IPS-20b (cell line): Measurements from ENCODE around the gene COL27A1.

ENCODE experiments used
- H3K27ac ChIP-seq: one replicate; pipeline ENCODE4 v1.5.1; 2013; ENCODE audit warnings: low read length
- H3K27me3 ChIP-seq: 2 replicates; pipeline ENCODE4 v1.6.1; 2013; ENCODE audit warnings: mild to moderate bottlenecking, low read length, inconsistent platforms; ENCODE audit not compliant: insufficient read depth
- H3K36me3 ChIP-seq: 2 replicates; pipeline ENCODE4 v1.6.1; 2013; ENCODE audit warnings: low read depth, mild to moderate bottlenecking, inconsistent platforms, low read length, moderate library complexity; ENCODE audit not compliant: insufficient read depth
- H3K4me1 ChIP-seq: 2 replicates; pipeline ENCODE4 v1.6.1; 2013; ENCODE audit warnings: mild to moderate bottlenecking, control low read depth, inconsistent platforms, low read length, moderate library complexity; ENCODE audit not compliant: insufficient read depth
- H3K4me3 ChIP-seq: 2 replicates; pipeline ENCODE4 v1.5.1; 2013; ENCODE audit warnings: mild to moderate bottlenecking, low read length, inconsistent platforms
- H3K9ac ChIP-seq: 2 replicates; pipeline ENCODE4 v1.6.1; 2013; ENCODE audit warnings: low read depth, mild to moderate bottlenecking, inconsistent platforms, low read length, moderate library complexity
- H3K9me3 ChIP-seq: 2 replicates; pipeline ENCODE4 v1.6.1; 2013; ENCODE audit warnings: mild to moderate bottlenecking, low read depth, low read length, inconsistent platforms; ENCODE audit not compliant: insufficient read depth

COL27A1 gene

DNA sequence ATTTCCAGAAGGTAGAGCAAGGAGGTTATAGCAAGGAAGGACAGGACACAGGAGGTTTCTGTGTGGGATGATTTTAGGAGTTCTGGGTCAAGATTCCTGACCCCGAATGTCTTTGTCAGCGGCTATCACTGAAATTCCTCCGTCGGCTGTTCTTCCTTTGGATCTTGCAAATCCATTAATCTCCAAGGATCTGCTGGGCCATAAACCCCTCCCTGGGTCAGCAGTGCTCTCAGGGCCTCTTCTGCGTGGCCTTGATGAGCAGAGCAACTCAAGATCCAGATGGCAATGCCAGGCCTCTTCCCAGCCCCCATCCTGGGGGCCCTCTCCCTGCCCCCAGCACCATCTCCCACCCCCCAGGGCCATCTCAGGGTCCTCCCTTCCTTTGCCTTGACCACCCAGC, 16.3 kb upstream of the COL27A1 start:
- Histone ChIP-seq H3K9me3 (no peaks in the 10 kb centered on the region), H3K4me3 (no peak overlapping the region), H3K9ac (no peak overlapping the region), H3K36me3 (no peaks in the 10 kb centered on the region), H3K27ac (no peak overlapping the region), H3K4me1 (no peaks in the 10 kb centered on the region), H3K27me3 (no peaks in the 10 kb centered on the region; the same call in 1 of the 2 replicates)

- no peaks in the 10 kb centered on the region for H3K4me1 ChIP-seq
- H3K4me3 ChIP-seq = no peak overlapping the region
- no peaks in the 10 kb centered on the region for H3K36me3 ChIP-seq
- peaks cover 9% of the 10 kb centered on the region for H3K27me3 ChIP-seq
- H3K9ac ChIP-seq = no peak overlapping the region
- H3K9me3 ChIP-seq = no peaks in the 10 kb centered on the region
- no peak overlapping the region for H3K27ac ChIP-seq
Observed at GRCh38 chr9:114140401-114140800, 14.9 kb upstream of the COL27A1 start.

GRCh38 chr9:114140850-114141249, 14.5 kb upstream of the COL27A1 start:
- Histone ChIP-seq H3K9me3 (no peaks in the 10 kb centered on the region), H3K4me1 (no peaks in the 10 kb centered on the region), H3K27ac (no peak overlapping the region), H3K36me3 (no peaks in the 10 kb centered on the region), H3K4me3 (no peak overlapping the region), H3K9ac (no peak overlapping the region), H3K27me3 (peaks cover 9% of the 10 kb centered on the region)

DNA sequence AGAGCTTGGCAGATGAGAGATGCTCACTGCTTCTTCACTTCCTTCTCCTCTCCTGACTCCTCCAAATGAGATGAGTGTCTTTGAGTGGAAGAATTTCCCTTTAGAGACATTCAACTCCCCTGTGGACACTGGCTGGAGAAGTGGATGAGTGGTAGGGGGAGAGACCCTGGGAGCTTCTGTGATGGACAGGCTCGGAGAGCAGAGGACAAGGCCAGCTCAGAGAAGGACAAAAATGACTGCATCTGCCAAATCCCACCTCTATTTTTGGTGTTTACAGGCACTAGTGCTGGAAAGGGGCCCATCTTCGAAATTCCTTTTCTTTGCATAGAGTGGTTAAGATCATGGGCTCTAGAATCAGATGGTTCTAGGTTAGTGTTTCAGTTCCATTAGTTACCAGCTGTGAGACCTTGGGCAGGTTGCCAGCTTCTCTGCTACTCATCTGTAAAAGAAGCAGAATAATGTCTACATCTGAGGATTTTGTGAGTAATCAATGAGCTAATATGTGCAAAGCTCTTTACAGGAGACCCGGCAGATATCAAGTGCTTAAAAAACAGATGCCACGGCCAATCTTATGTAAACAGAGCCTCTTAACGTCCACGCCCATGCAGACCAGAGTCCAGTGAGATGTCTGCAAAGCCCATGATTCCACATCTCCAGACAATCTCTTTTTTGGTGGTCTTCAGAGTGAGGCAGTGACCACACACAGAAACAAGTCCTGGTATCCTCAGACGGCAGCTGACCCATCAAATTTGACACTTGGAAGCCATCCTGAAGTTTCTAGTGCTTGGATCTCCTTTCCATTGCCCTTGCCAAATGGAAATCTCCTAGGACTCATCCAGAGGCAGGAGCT, 13.6 kb upstream of the COL27A1 start:
- Histone ChIP-seq H3K27me3 (peaks cover 9% of the 10 kb centered on the region), H3K9me3 (no peaks in the 10 kb centered on the region), H3K9ac (no peak overlapping the region), H3K4me3 (no peak overlapping the region), H3K4me1 (no peaks in the 10 kb centered on the region), H3K27ac (no peak overlapping the region), H3K36me3 (no peaks in the 10 kb centered on the region)

DNA sequence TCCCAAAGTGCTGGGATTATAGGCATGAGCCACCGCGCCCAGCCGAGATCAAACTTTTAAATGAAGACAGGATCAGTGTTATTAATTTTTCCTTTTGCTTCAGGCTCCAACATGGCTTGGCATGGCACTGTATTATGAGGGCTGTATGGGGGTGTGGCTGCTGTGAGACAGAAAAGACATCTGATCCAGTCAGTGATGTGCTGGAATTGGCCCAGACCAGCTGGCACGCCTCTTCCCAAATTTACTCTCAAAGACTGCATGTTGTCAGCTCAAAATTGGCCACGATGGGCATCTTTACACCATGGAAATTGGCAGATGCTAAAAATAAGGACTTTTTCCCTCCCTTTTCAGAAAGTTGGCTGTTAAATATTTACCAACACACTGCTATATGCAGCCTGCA, 12.1 kb upstream of the COL27A1 start:
- Histone ChIP-seq H3K9ac (no peak overlapping the region), H3K27me3 (peaks cover 9% of the 10 kb centered on the region)

DNA sequence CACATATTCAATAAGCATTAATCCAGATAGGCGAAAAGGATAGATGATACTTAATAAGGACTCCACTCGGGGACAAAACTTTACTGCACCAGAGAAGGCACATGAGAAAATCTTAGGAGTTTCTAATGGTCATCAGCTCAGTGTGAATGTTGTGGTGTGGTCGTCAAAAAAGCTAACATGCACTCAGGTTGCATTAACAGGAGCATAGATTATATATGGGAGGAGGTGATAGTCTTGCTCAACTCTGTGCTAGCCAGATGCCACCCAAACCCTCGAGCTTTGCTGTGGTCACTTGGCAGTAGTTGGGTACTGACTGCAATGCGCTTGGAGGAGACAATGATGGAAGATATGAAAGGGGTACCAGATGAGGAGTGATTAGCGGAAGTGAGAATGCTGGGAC, 8.6 kb upstream of the COL27A1 start:
- peaks cover 16% of the 10 kb centered on the region for H3K27me3 ChIP-seq
- no peak overlapping the region for H3K4me3 ChIP-seq
- no peaks in the 10 kb centered on the region for H3K36me3 ChIP-seq
- no peak overlapping the region for H3K9ac ChIP-seq
- no peaks in the 10 kb centered on the region for H3K9me3 ChIP-seq
- no peaks in the 10 kb centered on the region for H3K4me1 ChIP-seq
- H3K27ac ChIP-seq = no peak overlapping the region

More for the DNA sequence above, 12.1 kb upstream of the COL27A1 start:
- H3K36me3 ChIP-seq = no peaks in the 10 kb centered on the region
- no peak overlapping the region for H3K27ac ChIP-seq
- H3K4me1 ChIP-seq = no peaks in the 10 kb centered on the region
- no peak overlapping the region for H3K4me3 ChIP-seq
- H3K9me3 ChIP-seq = no peaks in the 10 kb centered on the region

- Histone ChIP-seq H3K36me3 (no peaks in the 10 kb centered on the region), H3K4me1 (peaks cover 8% of the 10 kb centered on the region), H3K9ac (no peak overlapping the region), H3K27me3 (peaks cover 41% of the 10 kb centered on the region), H3K4me3 (no peak overlapping the region), H3K9me3 (no peaks in the 10 kb centered on the region), H3K27ac (no peak overlapping the region)
Observed at GRCh38 chr9:114149181-114149580, 6.2 kb upstream of the COL27A1 start.

DNA sequence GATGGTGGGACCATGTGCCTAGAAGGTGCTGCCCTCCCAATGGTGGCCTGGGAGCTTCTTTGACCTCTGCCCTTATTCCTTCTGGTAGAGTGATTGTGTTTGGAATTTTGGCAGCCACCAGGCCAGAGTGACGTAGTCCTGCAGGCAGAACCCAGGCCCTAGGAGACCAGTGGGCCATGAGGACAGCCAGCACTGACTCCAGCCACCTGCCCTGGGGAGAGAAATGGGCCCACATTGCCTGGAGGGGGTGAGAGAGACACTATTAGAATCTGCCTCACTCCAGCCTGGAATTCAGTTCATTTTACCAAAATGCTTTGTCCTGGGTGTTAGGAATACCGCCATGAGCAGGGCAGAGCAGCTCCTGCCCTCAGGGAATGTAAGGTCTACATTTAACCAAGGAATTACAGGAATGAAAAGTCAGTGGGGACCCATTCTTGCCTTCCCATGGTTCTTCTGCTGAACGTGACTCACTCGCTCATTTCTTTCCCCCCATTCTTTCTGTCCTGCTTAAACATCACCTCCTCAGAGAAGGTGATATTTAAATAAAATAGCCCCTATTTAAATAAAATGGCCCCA, 5.5 kb upstream of the COL27A1 start:
- Histone ChIP-seq H3K9ac (no peak overlapping the region), H3K4me3 (no peak overlapping the region), H3K36me3 (no peaks in the 10 kb centered on the region), H3K27ac (no peak overlapping the region), H3K4me1 (peaks cover 12% of the 10 kb centered on the region), H3K9me3 (no peaks in the 10 kb centered on the region), H3K27me3 (peaks cover 45% of the 10 kb centered on the region)

DNA sequence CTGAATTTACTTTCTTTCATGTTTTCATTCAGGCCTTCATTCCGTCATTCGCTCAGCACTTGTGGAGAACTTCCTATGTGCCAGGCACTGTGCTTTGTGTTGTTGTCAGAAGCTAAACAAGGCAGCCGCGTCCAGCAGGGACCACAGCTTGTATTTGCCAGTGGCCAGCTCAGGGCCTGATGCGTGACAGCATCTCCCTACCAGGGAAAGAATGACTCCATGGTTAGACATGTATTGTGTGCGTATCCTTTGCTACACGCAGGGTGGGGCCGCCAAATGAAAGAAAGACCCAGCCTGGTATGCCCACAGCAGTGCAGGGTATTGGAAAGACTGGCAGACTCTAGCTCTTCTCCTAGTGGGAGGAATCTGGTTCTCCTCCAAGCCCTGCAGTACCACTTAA, 4.7 kb upstream of the COL27A1 start:
- no peaks in the 10 kb centered on the region for H3K36me3 ChIP-seq
- H3K4me1 ChIP-seq = peaks cover 14% of the 10 kb centered on the region
- no peak overlapping the region for H3K4me3 ChIP-seq
- no peak overlapping the region for H3K9ac ChIP-seq
- H3K9me3 ChIP-seq = no peaks in the 10 kb centered on the region
- peaks cover 45% of the 10 kb centered on the region for H3K27me3 ChIP-seq
- no peak overlapping the region for H3K27ac ChIP-seq

- H3K9ac ChIP-seq = no peak overlapping the region
- H3K27me3 ChIP-seq = peaks cover 48% of the 10 kb centered on the region
- H3K9me3 ChIP-seq = no peaks in the 10 kb centered on the region
- no peak overlapping the region for H3K4me3 ChIP-seq
- no peaks in the 10 kb centered on the region for H3K36me3 ChIP-seq
- no peak overlapping the region for H3K27ac ChIP-seq
- H3K4me1 ChIP-seq = peaks cover 14% of the 10 kb centered on the region
Observed at GRCh38 chr9:114151426-114151956, 3.8 kb upstream of the COL27A1 start.

- H3K4me3 ChIP-seq = peak overlapping the region; percentile 72
- H3K9ac ChIP-seq = no peak overlapping the region
- no peaks in the 10 kb centered on the region for H3K36me3 ChIP-seq
- H3K9me3 ChIP-seq = no peaks in the 10 kb centered on the region
- peaks cover 66% of the 10 kb centered on the region for H3K27me3 ChIP-seq
- H3K27ac ChIP-seq = no peak overlapping the region
- peaks cover 14% of the 10 kb centered on the region for H3K4me1 ChIP-seq
Observed at GRCh38 chr9:114153761-114154599, 1.4 kb upstream of the COL27A1 start.
